Ascending aorta (tissue), 2 donors: Measurements from ENCODE around the gene LEMD2. TPM values are rescaled to one million over a fixed set of nuclear protein-coding genes. Genes with fewer than 3 reads are reported as not detected.

Source experiments
- DNase-seq, 2 donors: peaks; one replicate each; pipeline ENCODE4 v3.0.0-alpha.2; 2019; ENCODE audit warnings: low spot score in 2 of 2
- H3K27ac ChIP-seq, 2 donors: fragments of 200-600 bp; sonication (generic); one replicate each; pipeline ENCODE4 v1.5.1; 2016 to 2017; ENCODE audit warnings: mild to moderate bottlenecking in 1 of 2
- H3K27me3 ChIP-seq: fragments of 200-600 bp; sonication (generic); one replicate; pipeline ENCODE4 v1.5.1; 2017
- H3K36me3 ChIP-seq, 2 donors: fragments of 200-600 bp; sonication (generic); one replicate each; pipeline ENCODE4 v1.5.1; 2016
- H3K4me1 ChIP-seq, 2 donors: fragments of 200-600 bp; sonication (generic); one replicate each; pipeline ENCODE4 v1.5.1; 2016 to 2017; ENCODE audit warnings: mild to moderate bottlenecking in 1 of 2
- H3K4me3 ChIP-seq, 2 donors: fragments of 200-600 bp; sonication (generic); one replicate each; pipeline ENCODE4 v1.5.1; 2016 to 2017; ENCODE audit warnings: mild to moderate bottlenecking in 1 of 2
- H3K9me3 ChIP-seq, 2 donors: fragments of 200-600 bp; sonication (generic); one replicate each; pipeline ENCODE4 v1.5.1; 2016
- intact Hi-C: fragments of 100-400 bp; cut with DNase I; formaldehyde crosslinking; loops from one replicate; pipeline ENCODE4 v1.15.1; 2023
- total RNA-seq: library from RNA; depleted of rRNA; stranded (reverse); fragments of >200 nt; gene quantifications from one replicate; pipeline ENCODE4 v1.1.0, GENCODE V29; 2016
- TF ChIP-seq, protein P1 (sequence below), 3 experiments: fragments of 200-600 bp in 2 of 3; fragments of 450-650 bp in 1 of 3; sonication (generic) in 2 of 3; IDR thresholded peaks; one replicate each; pipeline ENCODE4 v1.5.1; 2016 to 2019; ENCODE audit warnings: antibody characterized with exemption in 3 of 3, mild to moderate bottlenecking in 1 of 3, moderate library complexity in 1 of 3

Gene LEMD2
- total RNA-seq, 1 donor from 2014 or later, result 104 TPM

DNA sequence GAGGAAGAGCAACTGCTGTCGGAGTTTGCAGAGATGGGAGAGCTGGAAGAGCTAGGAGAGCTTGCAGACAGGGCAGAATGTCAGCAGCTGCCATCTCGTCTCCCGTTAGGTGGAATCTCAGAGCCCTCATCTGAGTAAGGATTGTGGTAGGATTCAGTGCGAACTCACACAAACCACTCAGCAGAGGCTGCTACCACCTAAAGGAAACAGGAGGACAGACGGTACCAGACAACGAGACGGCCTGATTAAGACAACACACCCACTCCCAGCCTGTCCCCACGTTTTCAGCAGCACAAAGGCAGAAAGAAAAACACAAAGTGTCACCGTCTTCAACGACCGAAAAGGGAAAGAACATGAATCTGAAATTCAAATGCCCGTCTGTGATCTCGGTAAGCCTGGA lies 4.1 kb downstream of the LEMD2 start:
- peaks cover 13 to 36% of the 10 kb centered on the region in 2 donors for H3K4me1 ChIP-seq
- H3K4me3 ChIP-seq, result no peak overlapping the region
- TF ChIP-seq, protein P1, sequence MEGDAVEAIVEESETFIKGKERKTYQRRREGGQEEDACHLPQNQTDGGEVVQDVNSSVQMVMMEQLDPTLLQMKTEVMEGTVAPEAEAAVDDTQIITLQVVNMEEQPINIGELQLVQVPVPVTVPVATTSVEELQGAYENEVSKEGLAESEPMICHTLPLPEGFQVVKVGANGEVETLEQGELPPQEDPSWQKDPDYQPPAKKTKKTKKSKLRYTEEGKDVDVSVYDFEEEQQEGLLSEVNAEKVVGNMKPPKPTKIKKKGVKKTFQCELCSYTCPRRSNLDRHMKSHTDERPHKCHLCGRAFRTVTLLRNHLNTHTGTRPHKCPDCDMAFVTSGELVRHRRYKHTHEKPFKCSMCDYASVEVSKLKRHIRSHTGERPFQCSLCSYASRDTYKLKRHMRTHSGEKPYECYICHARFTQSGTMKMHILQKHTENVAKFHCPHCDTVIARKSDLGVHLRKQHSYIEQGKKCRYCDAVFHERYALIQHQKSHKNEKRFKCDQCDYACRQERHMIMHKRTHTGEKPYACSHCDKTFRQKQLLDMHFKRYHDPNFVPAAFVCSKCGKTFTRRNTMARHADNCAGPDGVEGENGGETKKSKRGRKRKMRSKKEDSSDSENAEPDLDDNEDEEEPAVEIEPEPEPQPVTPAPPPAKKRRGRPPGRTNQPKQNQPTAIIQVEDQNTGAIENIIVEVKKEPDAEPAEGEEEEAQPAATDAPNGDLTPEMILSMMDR (IDR thresholded peaks at IDR 0.05), result no peak
- no peaks in the 10 kb centered on the region for H3K27me3 ChIP-seq
- H3K27ac ChIP-seq, result no peak overlapping the region
- H3K36me3 ChIP-seq, result peaks cover 46 to 56% of the 10 kb centered on the region in 2 donors
- intact Hi-C loops, result no loop called here
- no peaks in the 10 kb centered on the region for H3K9me3 ChIP-seq
- no peak for DNase-seq

DNA sequence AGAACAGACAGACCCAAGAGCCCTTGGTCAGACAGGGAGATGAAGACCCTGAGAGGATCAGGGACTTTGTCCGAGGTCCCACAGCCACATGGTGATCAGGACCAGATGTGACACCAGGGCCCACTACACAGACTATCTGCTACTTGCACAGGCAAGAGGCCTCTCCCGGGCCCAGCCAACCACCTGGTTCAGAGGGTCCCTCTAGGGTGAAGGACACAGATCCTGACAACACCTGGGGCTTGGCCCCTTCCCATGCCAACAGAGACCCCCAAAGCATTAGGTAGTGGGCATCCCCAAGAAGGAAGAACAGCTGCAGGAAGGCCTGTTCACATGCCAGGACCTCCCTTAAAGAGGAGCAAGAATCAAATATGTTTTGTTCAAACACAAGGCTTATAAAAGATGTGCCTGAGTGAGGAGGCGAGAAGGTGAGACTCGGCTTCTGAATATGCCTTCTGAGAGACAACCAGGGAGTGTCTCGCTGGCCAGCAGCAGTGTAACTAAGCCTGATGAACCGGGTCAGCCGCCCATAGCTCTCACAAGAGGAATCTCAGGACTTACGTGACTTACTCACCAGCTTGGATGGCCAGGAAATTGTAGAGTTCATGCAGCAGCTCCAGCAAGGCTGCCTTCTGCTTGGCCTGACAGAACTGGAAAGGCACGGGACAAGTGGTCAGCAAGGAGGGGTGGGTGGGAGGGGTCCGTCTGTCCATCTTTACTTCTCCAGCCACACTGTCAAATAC lies 5.0 kb downstream of the LEMD2 start:
- DNase-seq, result no peak
- Histone ChIP-seq H3K4me3 (no peak overlapping the region), H3K9me3 (no peaks in the 10 kb centered on the region), H3K27ac (no peak overlapping the region), H3K4me1 (peaks cover 13 to 36% of the 10 kb centered on the region in 2 donors), H3K36me3 (peaks cover 54 to 64% of the 10 kb centered on the region in 2 donors), H3K27me3 (no peaks in the 10 kb centered on the region)
- intact Hi-C loops, result no loop called here
- TF ChIP-seq, protein P1 (IDR thresholded peaks at IDR 0.05), result no peak

DNA sequence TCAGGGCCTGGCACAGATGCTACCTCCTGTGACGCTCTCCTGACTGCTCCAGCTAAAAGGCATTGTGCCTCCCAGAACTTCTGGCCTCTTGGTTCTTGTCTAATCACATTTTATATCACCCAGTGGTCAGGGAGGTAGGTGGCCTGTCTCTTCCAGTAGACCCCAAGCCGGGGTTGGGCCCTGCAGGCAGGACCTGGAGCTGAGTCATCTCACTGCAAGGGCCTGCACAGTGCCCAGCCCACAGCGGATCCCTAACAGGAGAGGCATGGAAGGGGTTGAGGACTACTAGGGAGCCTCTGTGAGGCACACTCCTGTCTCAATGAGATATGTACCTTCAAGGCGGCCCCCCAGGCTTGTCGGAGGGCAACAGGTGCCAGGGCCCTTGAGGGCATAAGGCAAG lies 6.4 kb downstream of the LEMD2 start:
- TF ChIP-seq, protein P1 (IDR thresholded peaks at IDR 0.05), result no peak
- Histone ChIP-seq H3K27ac (no peak overlapping the region), H3K27me3 (no peaks in the 10 kb centered on the region), H3K4me1 (peaks cover 11 to 32% of the 10 kb centered on the region in 2 donors), H3K4me3 (no peak overlapping the region), H3K9me3 (no peaks in the 10 kb centered on the region), H3K36me3 (peaks cover 68 to 78% of the 10 kb centered on the region in 2 donors)
- DNase-seq, result no peak
- intact Hi-C loops, result no loop called here

DNA sequence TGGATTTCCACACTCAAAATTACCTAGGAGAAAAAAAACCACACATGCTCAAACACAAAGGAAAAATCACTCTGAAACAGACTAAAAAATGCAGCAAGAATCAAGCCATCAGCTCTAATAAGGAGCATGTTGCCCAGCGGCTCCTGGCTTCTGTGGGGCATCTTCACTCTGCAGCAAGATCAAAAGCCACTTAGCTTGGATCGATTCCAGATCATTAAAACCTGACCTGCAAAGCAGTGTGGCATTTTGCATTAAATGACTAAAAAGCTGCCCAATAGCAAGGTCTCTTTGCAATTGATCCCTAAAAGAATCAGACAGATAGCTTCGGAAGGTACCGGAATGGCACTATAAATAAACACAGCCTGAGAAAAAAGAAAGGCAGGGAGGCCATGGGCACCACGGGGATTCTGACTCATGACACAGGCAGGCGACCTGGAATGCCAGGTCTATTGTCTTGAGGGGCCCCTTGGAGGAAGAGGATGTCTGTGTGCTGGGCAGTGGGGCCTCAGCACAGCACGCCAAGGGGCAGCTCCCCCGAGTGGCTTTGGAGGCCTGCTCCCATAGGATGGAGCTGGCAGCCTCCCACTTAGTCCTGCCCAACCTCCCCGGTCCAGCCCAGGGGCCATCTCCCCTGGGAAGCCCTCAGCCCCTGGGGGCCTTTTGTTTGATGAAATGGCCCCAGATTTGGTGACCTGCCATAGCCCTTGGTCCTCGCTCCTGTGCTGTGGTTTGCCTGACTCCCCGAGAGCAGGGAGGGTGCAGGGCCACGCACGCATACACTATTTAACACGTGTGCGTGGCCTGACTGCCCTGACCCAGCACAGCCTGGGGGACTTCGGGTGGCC lies 7.6 kb downstream of the LEMD2 start:
- Histone ChIP-seq H3K36me3 (peaks cover 80 to 88% of the 10 kb centered on the region in 2 donors), H3K9me3 (no peaks in the 10 kb centered on the region), H3K4me3 (no peak overlapping the region), H3K27me3 (no peaks in the 10 kb centered on the region), H3K4me1 (peaks cover 0 to 20% of the 10 kb centered on the region in 2 donors), H3K27ac (no peak overlapping the region)
- DNase-seq, result no peak
- TF ChIP-seq, protein P1 (IDR thresholded peaks at IDR 0.05), result no peak
- intact Hi-C loops, result no loop called here

DNA sequence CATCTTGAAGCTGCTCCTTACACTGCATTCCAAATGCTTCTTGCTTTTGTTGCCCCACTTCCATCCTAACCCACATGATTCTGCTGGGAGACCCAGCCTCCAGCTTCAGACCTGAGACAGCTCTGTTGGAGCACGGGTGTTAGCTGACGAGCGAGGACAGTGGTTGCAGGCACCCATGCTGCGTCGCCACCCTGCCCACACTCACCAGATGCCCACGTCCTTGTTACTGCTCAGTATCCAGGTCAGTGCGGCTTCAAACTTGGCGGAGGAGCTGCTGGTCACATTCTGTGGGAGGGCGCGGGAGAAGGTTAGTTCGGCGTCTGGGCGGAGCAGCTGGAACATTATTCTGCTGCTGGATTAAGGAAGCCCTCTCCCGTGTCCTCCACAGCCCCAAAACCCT lies 9.0 kb downstream of the LEMD2 start:
- Histone ChIP-seq H3K27ac (no peak overlapping the region), H3K27me3 (no peaks in the 10 kb centered on the region), H3K4me1 (peaks cover 0 to 7% of the 10 kb centered on the region in 2 donors), H3K4me3 (no peak overlapping the region), H3K36me3 (peaks cover 91 to 100% of the 10 kb centered on the region in 2 donors), H3K9me3 (no peaks in the 10 kb centered on the region)
- TF ChIP-seq, protein P1 (IDR thresholded peaks at IDR 0.05), result no peak
- no peak for DNase-seq
- intact Hi-C loops, result no loop called here
